HG03280 (cell line): ENCODE data around the gene RAB3IL1.
"Not testable (repeated sequence)": the region's sequence is repeated elsewhere in the genome, so short reads cannot be mapped to it uniquely, and the experiment has no call there.

ENCODE experiments used
- ATAC-seq: cut with Tn5 transposase; IDR thresholded peaks from one replicate; pipeline ENCODE4 v1.9.1; 2021; ENCODE audit warnings: mild to moderate bottlenecking, moderate library complexity; ENCODE audit not compliant: unreplicated experiment

The RAB3IL1 gene

DNA sequence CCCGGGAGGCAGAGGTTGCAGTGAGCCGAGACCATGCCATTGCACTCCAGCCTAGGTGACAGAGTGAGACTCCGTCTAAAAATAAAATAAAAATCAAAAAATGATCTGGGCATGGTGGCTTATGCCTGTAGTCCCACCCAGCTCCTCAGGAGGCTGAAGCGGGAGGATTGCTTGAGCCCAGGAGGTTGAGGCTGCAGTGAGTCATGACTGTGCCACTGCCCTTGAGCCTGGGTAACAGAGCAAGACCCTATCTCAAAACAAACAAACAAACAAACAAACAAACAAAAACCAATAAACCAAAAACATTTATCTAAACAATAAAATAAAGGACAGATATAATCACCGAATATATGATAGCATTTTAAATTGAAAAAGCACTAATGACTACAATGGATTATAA is 36.3 kb upstream of the RAB3IL1 start:
- ATAC-seq, result not testable (repeated sequence)

DNA sequence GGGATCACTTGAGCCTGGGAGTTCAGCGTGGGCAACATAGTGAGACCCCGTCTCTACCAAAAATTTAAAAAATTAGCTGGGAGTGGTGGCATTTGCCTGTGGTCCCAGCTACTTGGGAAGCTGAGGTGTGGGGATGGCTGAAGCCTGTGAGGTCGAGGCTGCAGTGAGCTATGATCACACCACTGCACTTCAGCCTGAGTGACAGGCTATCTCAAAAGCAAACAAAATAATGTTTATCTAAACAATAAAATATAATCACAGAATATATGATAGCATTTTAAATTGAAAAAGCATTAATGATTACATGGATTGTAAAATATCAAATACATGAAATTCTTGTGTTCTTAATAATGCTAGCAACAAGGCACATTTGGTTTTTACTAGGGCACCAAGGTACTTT is 35.5 kb upstream of the RAB3IL1 start:
- no peak for ATAC-seq

GRCh38 chr11:61951484-61952135 is 34.2 kb upstream of the RAB3IL1 start:
- ATAC-seq, result no peak

GRCh38 chr11:61950035-61950547 is 32.7 kb upstream of the RAB3IL1 start, which contains the start of gene BEST1:
TSS of gene BEST1 (plus strand) at chr11:61950351. CDS start at chr11:61951807, 1,456 bp downstream.
- no peak for ATAC-seq

DNA sequence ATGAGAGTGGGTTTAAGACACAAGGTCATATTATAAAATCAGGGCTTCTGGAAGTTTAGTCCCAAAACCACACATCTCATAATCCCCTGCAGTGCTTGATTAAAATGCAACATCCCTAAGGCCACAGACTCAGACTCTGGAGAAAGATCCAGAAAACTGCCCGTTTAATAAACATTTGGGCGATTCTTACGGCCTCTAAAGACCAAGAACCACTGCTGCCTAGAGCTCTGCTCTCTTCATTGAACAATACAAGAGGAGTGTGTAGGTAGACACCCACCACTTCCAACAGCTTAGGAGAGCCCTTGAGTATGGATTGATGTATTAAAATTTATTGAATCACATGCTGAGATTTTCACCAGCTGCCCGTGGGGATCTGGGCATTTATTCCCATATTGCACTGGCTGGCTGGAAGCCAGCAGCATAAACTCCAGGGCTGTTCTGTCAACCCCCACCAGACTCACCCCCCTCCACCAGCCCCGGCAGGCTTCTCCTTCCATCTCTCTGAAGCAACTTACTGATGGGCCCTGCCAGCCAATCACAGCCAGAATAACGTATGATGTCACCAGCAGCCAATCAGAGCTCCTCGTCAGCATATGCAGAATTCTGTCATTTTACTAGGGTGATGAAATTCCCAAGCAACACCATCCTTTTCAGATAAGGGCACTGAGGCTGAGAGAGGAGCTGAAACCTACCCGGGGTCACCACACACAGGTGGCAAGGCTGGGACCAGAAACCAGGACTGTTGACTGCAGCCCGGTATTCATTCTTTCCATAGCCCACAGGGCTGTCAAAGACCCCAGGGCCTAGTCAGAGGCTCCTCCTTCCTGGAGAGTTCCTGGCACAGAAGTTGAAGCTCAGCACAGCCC is 32.0 kb upstream of the RAB3IL1 start:
- ATAC-seq, result no peak

DNA sequence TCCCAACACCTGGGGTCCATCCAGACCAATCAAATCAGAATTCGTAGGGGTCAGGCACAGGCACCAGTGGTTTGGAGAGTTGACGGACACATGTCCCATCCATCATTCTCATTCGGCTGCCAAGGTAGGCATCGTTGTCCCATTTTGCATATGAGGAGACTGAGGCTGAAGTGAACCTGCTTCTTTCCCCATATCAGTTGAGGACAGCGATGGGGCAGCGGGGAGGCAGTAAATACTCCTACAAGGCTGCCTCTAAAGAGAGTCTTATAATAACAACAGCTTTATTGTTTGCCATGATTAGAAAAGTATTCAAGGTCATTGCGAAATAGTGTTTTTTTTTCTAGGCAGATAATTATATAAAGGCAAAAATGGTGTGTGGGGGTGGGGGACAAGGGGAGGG is 31.1 kb upstream of the RAB3IL1 start:
- ATAC-seq, result no peak

GRCh38 chr11:61947486-61948210 is 30.3 kb upstream of the RAB3IL1 start:
- peak; percentile 57 for ATAC-seq

DNA sequence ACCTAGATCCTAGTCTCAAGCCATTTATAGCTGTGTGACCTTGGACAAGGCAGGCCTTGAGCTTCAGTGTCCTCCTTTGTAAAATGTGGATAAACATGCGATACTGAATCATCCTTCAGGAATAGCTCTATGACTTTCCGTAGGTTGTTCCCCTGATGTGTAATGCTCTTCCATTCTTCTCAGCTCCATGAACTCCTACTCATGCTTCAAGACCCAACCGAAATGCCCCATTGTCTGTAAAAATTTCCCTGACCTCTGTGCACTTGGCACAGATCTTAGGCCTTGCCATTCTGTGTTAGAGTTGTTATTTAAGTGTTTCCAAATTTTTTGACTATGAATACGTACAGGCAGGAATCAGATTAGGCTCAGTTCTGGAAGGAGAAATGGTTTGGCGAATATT is 29.5 kb upstream of the RAB3IL1 start:
- no peak for ATAC-seq

- no peak for ATAC-seq
These were observed 27.8 kb upstream of the RAB3IL1 start for GRCh38 chr11:61945191-61945590.

- ATAC-seq, result no peak
These were observed 23.1 kb upstream of the RAB3IL1 start for GRCh38 chr11:61940466-61940865.

DNA sequence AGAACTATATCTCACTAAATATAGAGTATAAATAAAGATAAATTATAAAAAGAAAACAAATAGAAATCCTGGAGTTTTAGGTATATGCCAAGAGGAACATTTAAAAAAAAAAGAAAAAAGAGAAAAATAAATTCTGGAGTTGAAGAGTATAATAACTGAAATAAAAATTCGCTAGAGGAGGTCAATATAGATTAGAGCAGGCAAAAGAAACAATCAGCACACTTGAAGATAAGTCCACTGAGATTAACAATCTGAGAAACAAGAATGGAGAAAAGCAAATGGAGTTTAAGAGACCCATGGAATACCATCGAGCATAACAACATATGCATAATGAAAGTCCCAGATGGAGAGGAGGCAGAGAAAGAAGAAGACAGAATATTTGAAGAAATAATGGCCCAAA is 18.5 kb upstream of the RAB3IL1 start:
- no peak for ATAC-seq

DNA sequence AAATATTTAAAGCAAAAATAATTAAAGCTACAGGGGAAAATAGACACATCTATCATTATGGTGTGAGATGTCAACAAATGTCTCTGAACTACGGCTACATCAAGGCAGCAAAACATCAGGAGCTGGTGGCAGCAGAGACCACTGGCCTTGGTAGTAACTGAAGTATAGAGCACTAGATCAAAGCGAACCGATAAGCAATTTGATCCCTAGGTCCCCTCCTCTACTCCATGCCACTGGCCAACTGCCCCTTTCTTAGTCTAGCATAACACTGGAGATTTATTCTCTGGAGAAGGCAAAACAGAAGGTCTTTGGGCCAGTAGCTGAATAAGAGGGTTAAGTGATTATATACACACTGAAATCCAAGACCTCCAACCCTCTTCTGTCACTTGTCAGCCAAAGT is 13.6 kb upstream of the RAB3IL1 start:
- no peak for ATAC-seq

DNA sequence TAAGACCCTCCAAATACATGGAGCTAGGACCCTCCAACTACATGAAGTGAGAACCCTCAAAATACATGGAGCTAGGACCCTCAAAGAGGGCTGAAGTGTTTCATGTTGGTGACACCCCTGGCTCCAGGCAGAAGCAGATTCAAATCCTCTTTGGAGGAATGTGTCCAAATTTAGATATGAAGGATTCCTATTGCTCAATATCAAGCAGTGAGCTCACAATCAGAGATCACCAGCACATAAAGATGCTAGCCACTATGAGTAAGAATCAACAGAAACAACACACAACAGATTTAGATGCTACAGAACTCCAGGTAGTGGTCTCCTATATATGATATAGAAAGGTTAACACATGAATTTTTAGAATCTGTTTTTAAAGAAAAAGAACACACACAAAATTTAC is 11.2 kb upstream of the RAB3IL1 start:
- ATAC-seq, result no peak

DNA sequence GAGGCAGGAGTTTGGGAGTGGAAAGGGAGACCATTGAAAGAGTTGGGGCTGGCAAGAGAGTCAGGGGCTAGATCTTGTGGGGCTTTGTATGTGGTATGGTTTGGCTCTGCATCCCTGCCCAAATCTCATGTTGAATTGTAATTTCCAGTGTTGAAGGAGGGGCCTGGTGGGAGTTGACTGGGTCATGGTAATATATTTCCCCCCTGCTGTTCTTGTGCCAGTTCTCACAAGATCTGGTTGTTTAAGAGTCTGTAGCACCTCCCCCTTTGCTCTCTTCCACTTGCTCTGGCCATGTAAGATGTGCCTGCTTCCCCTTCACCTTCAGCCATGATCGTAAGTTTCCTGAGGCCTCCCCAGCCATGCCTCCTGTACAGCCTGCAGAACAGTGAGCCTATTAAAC is 10.1 kb upstream of the RAB3IL1 start:
- no peak for ATAC-seq

- no peak for ATAC-seq
These were observed 8.9 kb upstream of the RAB3IL1 start for GRCh38 chr11:61926235-61926634.

DNA sequence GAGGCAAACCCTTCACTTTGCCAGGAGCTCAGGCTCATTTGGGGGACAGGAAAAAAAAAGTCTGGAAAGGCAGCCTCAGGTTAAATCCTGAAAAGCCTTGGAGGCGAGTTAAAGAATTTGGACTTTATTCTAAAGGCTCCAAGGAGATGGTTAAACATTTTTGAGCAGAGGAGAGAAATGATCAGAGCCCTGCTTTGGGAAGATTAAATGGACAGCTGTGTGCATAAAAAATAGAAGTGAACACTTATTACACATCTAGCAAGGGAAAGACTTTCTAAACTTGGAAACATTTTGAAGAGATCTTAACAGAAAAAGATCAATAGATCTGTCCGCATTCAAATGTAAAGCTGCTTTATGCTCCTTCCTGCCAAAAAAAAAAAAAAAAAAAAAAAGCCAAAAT is 8.4 kb upstream of the RAB3IL1 start:
- no peak for ATAC-seq

- ATAC-seq, result no peak
These were observed 6.7 kb upstream of the RAB3IL1 start for GRCh38 chr11:61924064-61924455.

- ATAC-seq, result no peak
These were observed 6.0 kb upstream of the RAB3IL1 start for GRCh38 chr11:61923166-61924063.

DNA sequence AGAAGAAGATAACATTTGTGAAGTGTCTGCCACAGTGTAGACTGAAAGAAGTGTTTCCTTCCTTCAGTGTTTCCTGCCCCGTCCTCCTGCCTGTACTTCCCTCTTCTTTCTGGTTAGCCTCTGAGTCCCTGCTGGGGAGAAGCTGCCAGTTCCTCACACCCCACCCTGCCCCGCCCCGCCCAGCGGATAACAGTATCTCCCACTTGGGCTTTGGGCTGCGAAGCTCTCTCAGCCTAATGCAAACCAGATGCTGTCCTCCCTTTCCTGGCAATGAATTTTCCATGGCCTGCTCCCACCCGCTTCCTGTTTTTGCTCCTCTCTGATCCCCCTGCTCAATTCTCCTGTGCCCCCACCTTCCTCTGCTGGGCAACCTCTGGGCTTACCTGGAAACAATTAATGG is 5.2 kb upstream of the RAB3IL1 start:
- ATAC-seq, result no peak

- ATAC-seq, result no peak
These were observed 4.1 kb upstream of the RAB3IL1 start for GRCh38 chr11:61921446-61921845.
